CD4-positive, alpha-beta T cell (primary cell): ENCODE measurements around the gene ACAP3. TPM values are rescaled to one million over a fixed set of nuclear protein-coding genes. Genes with fewer than 3 reads are reported as not detected.
A peak's percentile ranks its signal among the peaks of the same experiment; 100 is the strongest.
"Not testable (repeated sequence)": the region's sequence is repeated elsewhere in the genome, so short reads cannot be mapped to it uniquely, and the experiment has no call there.

Experiments used
- ATAC-seq: fragments of 200-7000 bp; cut with Tn5 transposase; one replicate; pipeline ENCODE4 v1.10.0; 2022; ENCODE audit warnings: mild to moderate bottlenecking; ENCODE audit not compliant: poor library complexity
- CTCF ChIA-PET: fragments of 350-600 bp; sonication (Branson Sonifier 250); formaldehyde crosslinking; loops from one replicate; lab custom pipeline; 2021; ENCODE audit warnings: antibody characterized with exemption, inconsistent platforms; lab: Charles Lee
- POLR2A ChIA-PET: fragments of 350-600 bp; sonication (Branson Sonifier 250); formaldehyde crosslinking; loops from one replicate; lab custom pipeline; 2021; ENCODE audit warnings: antibody characterized with exemption, inconsistent platforms; lab: Charles Lee
- DNase-seq, 14 experiments: peaks; one replicate each; pipeline ENCODE4 v3.0.0-alpha.2; 2013 to 2020; ENCODE audit warnings: mixed read lengths in 2 of 14
- H3K27ac ChIP-seq, 2 donors: one replicate each; pipeline versions ENCODE4 v1.5.1 to v1.7.0; 2013; ENCODE audit warnings: low read length in 2 of 2, low read depth in 1 of 2, mild to moderate bottlenecking in 1 of 2
- H3K27me3 ChIP-seq, 2 experiments: 1 replicate in 1 of 2; 2 replicates in 1 of 2; pipeline versions ENCODE4 v1.6.1 to v1.7.0; 2013; ENCODE audit warnings: low read length in 2 of 2, control low read depth in 1 of 2, mild to moderate bottlenecking in 1 of 2, moderate library complexity in 1 of 2; ENCODE audit not compliant: insufficient read depth in 2 of 2, control insufficient read depth in 1 of 2
- H3K36me3 ChIP-seq: one replicate; pipeline ENCODE4 v1.6.1; 2013; ENCODE audit warnings: low read length, control low read depth; ENCODE audit not compliant: insufficient read depth
- H3K4me1 ChIP-seq: one replicate; pipeline ENCODE4 v1.6.1; 2013; ENCODE audit warnings: low read length, control low read depth; ENCODE audit not compliant: insufficient read depth
- H3K4me3 ChIP-seq: one replicate; pipeline ENCODE4 v1.5.1; 2013; ENCODE audit warnings: mild to moderate bottlenecking, low read length, moderate library complexity
- H3K9me3 ChIP-seq, 2 experiments: 1 replicate in 1 of 2; 2 replicates in 1 of 2; pipeline versions ENCODE4 v1.6.1 to v1.7.0; 2013; ENCODE audit warnings: low read length in 2 of 2, mild to moderate bottlenecking in 2 of 2, control low read depth in 1 of 2, moderate library complexity in 1 of 2; ENCODE audit not compliant: control insufficient read depth in 1 of 2, insufficient read depth in 1 of 2
- H3K27ac Mint-ChIP-seq: one replicate; pipeline ENCODE4 v1.8.0; 2020; ENCODE audit warnings: mixed read lengths
- H3K27me3 Mint-ChIP-seq: one replicate; pipeline ENCODE4 v1.8.0; 2021; ENCODE audit warnings: mixed read lengths
- H3K36me3 Mint-ChIP-seq: one replicate; pipeline ENCODE4 v1.8.0; 2021; ENCODE audit warnings: low read depth, mixed read lengths
- H3K4me1 Mint-ChIP-seq: one replicate; pipeline ENCODE4 v1.8.0; 2021; ENCODE audit warnings: low read depth, mixed read lengths
- H3K4me3 Mint-ChIP-seq: one replicate; pipeline ENCODE4 v1.8.0; 2020; ENCODE audit warnings: mild to moderate bottlenecking, mixed read lengths
- H3K9me3 Mint-ChIP-seq: one replicate; pipeline ENCODE4 v1.8.0; 2020; ENCODE audit warnings: mixed read lengths
- CTCF ChIP-seq: fragments of 200-600 bp; IDR thresholded peaks from one replicate; pipeline ENCODE4 v1.8.0; 2022; ENCODE audit warnings: antibody characterized with exemption, mild to moderate bottlenecking
- intact Hi-C, 2 experiments: fragments of 100-400 bp; cut with DNase I in 1 of 2; cut with micrococcal nuclease in 1 of 2; formaldehyde crosslinking; loops; one replicate each; pipeline versions ENCODE4 v1.15.1 to v1.9.0; 2023 to 2025; cut with DNase I, micrococcal nuclease
- total RNA-seq, 174 experiments: library from RNA in 2 of 174; stranded (reverse) in 2 of 174; gene quantifications; one replicate each; pipeline ENCODE4 v1.2.3 and lab custom pipeline; 2021 to 2026

ACAP3 gene
- total RNA-seq, 2 experiments from 2014 or later: 45.3 to 46.4 TPM

GRCh38 chr1:1253314-1253713, 54.4 kb downstream of the ACAP3 start:
- no peak overlapping the region for H3K27ac ChIP-seq
- H3K4me1 ChIP-seq: peaks cover 19% of the 10 kb centered on the region
- ChIA-PET CTCF (no interaction called here), POLR2A (no interaction called here)
- H3K9me3 Mint-ChIP-seq: no peaks in the 10 kb centered on the region
- H3K4me3 ChIP-seq: no peak overlapping the region
- DNase-seq (no peak), ATAC-seq (no peak)
- no peak for TF ChIP-seq CTCF
- H3K27ac Mint-ChIP-seq: no peak overlapping the region
- intact Hi-C loops: loop anchor here in 1 of 2 experiments (5.0 kb wide), 1 partner anchor 136 kb away; the partner anchor contains the start of gene C1orf159
- no peaks in the 10 kb centered on the region for H3K9me3 ChIP-seq
- no peaks in the 10 kb centered on the region for H3K27me3 ChIP-seq
- no peaks in the 10 kb centered on the region for H3K27me3 Mint-ChIP-seq
- H3K36me3 Mint-ChIP-seq: peaks cover 33% of the 10 kb centered on the region
- no peak overlapping the region for H3K4me3 Mint-ChIP-seq
- H3K4me1 Mint-ChIP-seq: no peaks in the 10 kb centered on the region
- peaks cover 39% of the 10 kb centered on the region for H3K36me3 ChIP-seq

- no peak for TF ChIP-seq CTCF
- POLR2A ChIA-PET: interaction anchor here (1.0 kb wide), 1 partner anchor 129 kb away, joined by 3 read pairs; no protein-coding TSS in a partner anchor
- peaks cover 23% of the 10 kb centered on the region for H3K36me3 Mint-ChIP-seq
- no peaks in the 10 kb centered on the region for H3K9me3 Mint-ChIP-seq
- Histone ChIP-seq H3K36me3 (peaks cover 27% of the 10 kb centered on the region), H3K27ac (peak overlapping the region; percentile 59 to 70), H3K4me1 (peaks cover 24% of the 10 kb centered on the region), H3K27me3 (peaks cover 4 to 11% of the 10 kb centered on the region in 2 experiments), H3K9me3 (peaks cover 0 to 4% of the 10 kb centered on the region in 2 experiments), H3K4me3 (peak overlapping the region; percentile 22)
- no peaks in the 10 kb centered on the region for H3K27me3 Mint-ChIP-seq
- ATAC-seq (no peak), DNase-seq (peak in 13 of 14 experiments; percentile 40 to 87 (median 66))
- H3K4me1 Mint-ChIP-seq: no peaks in the 10 kb centered on the region
- intact Hi-C loops: loop anchor here (1.0 to 5.0 kb wide), 2 partner anchors 129 to 134 kb away; partner anchors contain the start of gene C1orf159 (in 1 of the 2)
- H3K27ac Mint-ChIP-seq: no peak overlapping the region
- CTCF ChIA-PET: interaction anchor here (1.0 to 2.9 kb wide), 2 partner anchors 129 to 187 kb away, joined by 3 to 9 read pairs; no protein-coding TSS in a partner anchor
- H3K4me3 Mint-ChIP-seq: no peak overlapping the region
These were observed 56.9 kb downstream of the ACAP3 start for GRCh38 chr1:1250786-1251284.

- H3K27me3 Mint-ChIP-seq, H3K9me3 ChIP-seq, H3K4me1 Mint-ChIP-seq, POLR2A ChIA-PET, H3K4me3 ChIP-seq, H3K36me3 ChIP-seq, H3K27ac Mint-ChIP-seq, intact Hi-C loops, H3K4me3 Mint-ChIP-seq, H3K9me3 Mint-ChIP-seq, H3K27ac ChIP-seq, ATAC-seq, DNase-seq, CTCF ChIA-PET: not testable (repeated sequence)
- peaks cover 24% of the 10 kb centered on the region for H3K4me1 ChIP-seq
- peaks cover 14% of the 10 kb centered on the region for H3K36me3 Mint-ChIP-seq
- H3K27me3 ChIP-seq: peaks cover 11 to 17% of the 10 kb centered on the region in 2 experiments
These were observed 59.5 kb downstream of the ACAP3 start for GRCh38 chr1:1248009-1248913.
